Putamen (tissue), 1 donor: ENCODE results near the gene APBB1IP.
"Not testable (repeated sequence)": the region's sequence is repeated elsewhere in the genome, so short reads cannot be mapped to it uniquely, and the experiment has no call there.

Experiments
- DNase-seq: peaks from one replicate; pipeline ENCODE4 v3.0.0-alpha.2; 2016; ENCODE audit warnings: low spot score

Gene APBB1IP

GRCh38 chr10:26441491-26442214, 3.5 kb downstream of the APBB1IP start:
- DNase-seq = no peak

- no peak for DNase-seq
These were observed 7.4 kb downstream of the APBB1IP start for GRCh38 chr10:26445411-26446031.

- DNase-seq = no peak
These were observed 8.1 kb downstream of the APBB1IP start for GRCh38 chr10:26446258-26446657.

GRCh38 chr10:26448292-26448691, 10.2 kb downstream of the APBB1IP start:
- DNase-seq = no peak

GRCh38 chr10:26448706-26449435, 10.7 kb downstream of the APBB1IP start:
- no peak for DNase-seq

- DNase-seq = no peak
These were observed 11.6 kb downstream of the APBB1IP start for GRCh38 chr10:26449726-26450125.

GRCh38 chr10:26451903-26452302, 13.8 kb downstream of the APBB1IP start:
- DNase-seq = no peak

GRCh38 chr10:26453850-26454249, 15.7 kb downstream of the APBB1IP start:
- no peak for DNase-seq

- DNase-seq = no peak
These were observed 16.8 kb downstream of the APBB1IP start for GRCh38 chr10:26454891-26455290.

- no peak for DNase-seq
These were observed 17.6 kb downstream of the APBB1IP start for GRCh38 chr10:26455567-26456315.

GRCh38 chr10:26457088-26457487, 18.9 kb downstream of the APBB1IP start:
- no peak for DNase-seq

- DNase-seq = no peak
These were observed 22.6 kb downstream of the APBB1IP start for GRCh38 chr10:26460736-26461135.

GRCh38 chr10:26463986-26464385, 25.8 kb downstream of the APBB1IP start:
- no peak for DNase-seq

- DNase-seq = no peak
These were observed 26.6 kb downstream of the APBB1IP start for GRCh38 chr10:26464632-26465280.

- not testable (repeated sequence) for DNase-seq
These were observed 28.4 kb downstream of the APBB1IP start for GRCh38 chr10:26466531-26466930.

- DNase-seq = no peak
These were observed 29.5 kb downstream of the APBB1IP start for GRCh38 chr10:26467639-26468038.

- no peak for DNase-seq
These were observed 30.1 kb downstream of the APBB1IP start for GRCh38 chr10:26468291-26468690.

GRCh38 chr10:26468700-26469099, 30.6 kb downstream of the APBB1IP start:
- DNase-seq = no peak

GRCh38 chr10:26472492-26472778, 34.3 kb downstream of the APBB1IP start:
- DNase-seq = no peak

- DNase-seq = no peak
These were observed 35.9 kb downstream of the APBB1IP start for GRCh38 chr10:26474026-26474425.

GRCh38 chr10:26474845-26475244, 36.7 kb downstream of the APBB1IP start:
- not testable (repeated sequence) for DNase-seq

- DNase-seq = no peak
These were observed 37.2 kb downstream of the APBB1IP start for GRCh38 chr10:26475386-26475785.
